Hepatocyte (in vitro differentiated cells): ENCODE results near the gene ZNF423. TPM values are rescaled to one million over a fixed set of nuclear protein-coding genes. Genes with fewer than 3 reads are reported as not detected.

Experiments used
- DNase-seq: peaks from one replicate; pipeline ENCODE4 v3.0.0-alpha.2; 2016; ENCODE audit warnings: low spot score
- H2AFZ ChIP-seq: fragments of 200-600 bp; sonication (generic); 2 replicates; pipeline ENCODE4 v1.6.0; 2016; ENCODE audit warnings: antibody characterized with exemption, mild to moderate bottlenecking
- H3K27ac ChIP-seq: fragments of 200-600 bp; sonication (generic); 2 replicates; pipeline ENCODE4 v1.5.1; 2016; ENCODE audit warnings: mild to moderate bottlenecking
- H3K27me3 ChIP-seq: fragments of 200-600 bp; sonication (generic); 2 replicates; pipeline ENCODE4 v1.6.1; 2016
- H3K36me3 ChIP-seq: fragments of 200-600 bp; sonication (generic); replicated peaks from 2 replicates; pipeline ENCODE4 v1.5.1; 2016; ENCODE audit warnings: low read depth; ENCODE audit not compliant: insufficient read depth
- H3K4me1 ChIP-seq: fragments of 200-600 bp; sonication (generic); 2 replicates; pipeline ENCODE4 v1.5.1; 2016; ENCODE audit warnings: mild to moderate bottlenecking, moderate library complexity; ENCODE audit not compliant: insufficient read depth
- H3K4me2 ChIP-seq: fragments of 200-600 bp; sonication (generic); 2 replicates; pipeline ENCODE4 v1.6.0; 2016
- H3K4me3 ChIP-seq: fragments of 200-600 bp; sonication (generic); 2 replicates; pipeline ENCODE4 v1.5.1; 2016; ENCODE audit warnings: mild to moderate bottlenecking
- H3K79me2 ChIP-seq: fragments of 200-600 bp; sonication (generic); 2 replicates; pipeline ENCODE4 v1.6.0; 2017; ENCODE audit warnings: mild to moderate bottlenecking
- H3K9me2 ChIP-seq: fragments of 200-600 bp; sonication (generic); replicated peaks from 2 replicates; pipeline ENCODE4 v1.6.0; 2017; ENCODE audit warnings: mild to moderate bottlenecking; ENCODE audit not compliant: insufficient read depth
- H3K9me3 ChIP-seq: fragments of 200-600 bp; sonication (generic); 2 replicates; pipeline ENCODE4 v1.5.1; 2016; ENCODE audit warnings: low read depth, mild to moderate bottlenecking
- H4K20me1 ChIP-seq: fragments of 200-600 bp; sonication (generic); 2 replicates; pipeline ENCODE4 v1.6.0; 2016; ENCODE audit warnings: mild to moderate bottlenecking; ENCODE audit not compliant: insufficient read depth, poor library complexity, severe bottlenecking
- CTCF ChIP-seq: fragments of 200-600 bp; sonication (generic); IDR thresholded peaks from 2 replicates; pipeline ENCODE4 v1.5.1; 2016; ENCODE audit warnings: antibody characterized with exemption, mild to moderate bottlenecking; ENCODE audit not compliant: poor library complexity
- EZH2 ChIP-seq: fragments of 200-600 bp; sonication (generic); IDR thresholded peaks from 2 replicates; pipeline ENCODE4 v1.6.1; 2016; ENCODE audit warnings: antibody characterized with exemption, mild to moderate bottlenecking, borderline replicate concordance
- EZH2phosphoT487 ChIP-seq: fragments of 200-600 bp; sonication (generic); IDR thresholded peaks from one replicate; pipeline ENCODE4 v1.6.1; 2018; ENCODE audit warnings: antibody characterized with exemption, mild to moderate bottlenecking, low read depth, moderate library complexity; ENCODE audit not compliant: unreplicated experiment, severe bottlenecking
- WGBS: methylation state at CpG from one replicate; pipeline ENCODE4 v1.1.6; 2016; ENCODE audit warnings: low lambda C conversion rate; ENCODE audit errors: missing lambda C conversion rate; 5-methylcytosine and 5-hydroxymethylcytosine counted together
- polyA plus RNA-seq: library from polyadenylated mRNA; unstranded; fragments of >200 nt; fragmentation: Nextera tagmentation; extraction: Ambion mirVana; gene quantifications from 2 replicates; pipeline ENCODE4 v1.2.1, GENCODE V29; 2016
- total RNA-seq: library from RNA; depleted of rRNA; stranded (reverse); fragments of >200 nt; gene quantifications from 2 replicates; pipeline ENCODE4 v1.2.3, GENCODE V29; 2014

ZNF423 gene
- total and polyA plus RNA-seq, 2 experiments from 2014 or later, result 9.6 to 11.8 TPM

GRCh38 chr16:49516382-49517036 is 339.4 kb downstream of the ZNF423 start:
- Histone ChIP-seq H3K79me2 (no peaks in the 10 kb centered on the region), H4K20me1 (no peaks in the 10 kb centered on the region), H3K9me3 (no peaks in the 10 kb centered on the region), H3K27ac (no peak overlapping the region), H3K4me3 (no peak overlapping the region), H2AFZ (no peak overlapping the region), H3K36me3 (no peaks in the 10 kb centered on the region), H3K27me3 (no peaks in the 10 kb centered on the region), H3K4me1 (no peaks in the 10 kb centered on the region), H3K9me2 (no peaks in the 10 kb centered on the region), H3K4me2 (no peak overlapping the region)
- WGBS, result 94% methylated on average over 8 of the region's 8 CpGs
- DNase-seq, result no peak
- TF ChIP-seq EZH2phosphoT487, result no peak
- TF ChIP-seq CTCF, result no peak
- TF ChIP-seq EZH2, result no peak

- TF ChIP-seq EZH2phosphoT487 (no peak), EZH2 (no peak), CTCF (no peak)
- H3K27me3 ChIP-seq, result no peaks in the 10 kb centered on the region
- H3K9me2 ChIP-seq, result no peaks in the 10 kb centered on the region
- no peak overlapping the region for H3K4me2 ChIP-seq
- no peak overlapping the region for H3K27ac ChIP-seq
- DNase-seq, result no peak
- H3K79me2 ChIP-seq, result no peaks in the 10 kb centered on the region
- no peaks in the 10 kb centered on the region for H3K4me1 ChIP-seq
- H3K4me3 ChIP-seq, result no peak overlapping the region
- H2AFZ ChIP-seq, result no peak overlapping the region
- 97% methylated on average over 12 of the region's 12 CpGs for WGBS
- H3K36me3 ChIP-seq, result no peaks in the 10 kb centered on the region
- no peaks in the 10 kb centered on the region for H4K20me1 ChIP-seq
- H3K9me3 ChIP-seq, result no peaks in the 10 kb centered on the region
Measured at GRCh38 chr16:49515861-49516260, 340.1 kb downstream of the ZNF423 start.

- H4K20me1 ChIP-seq, result no peaks in the 10 kb centered on the region
- no peak overlapping the region for H3K27ac ChIP-seq
- H3K9me3 ChIP-seq, result no peaks in the 10 kb centered on the region
- H3K4me1 ChIP-seq, result no peaks in the 10 kb centered on the region
- no peak overlapping the region for H3K4me2 ChIP-seq
- no peaks in the 10 kb centered on the region for H3K79me2 ChIP-seq
- no peak overlapping the region for H2AFZ ChIP-seq
- WGBS, result 91% methylated on average over 11 of the region's 11 CpGs
- H3K36me3 ChIP-seq, result no peaks in the 10 kb centered on the region
- no peaks in the 10 kb centered on the region for H3K9me2 ChIP-seq
- H3K4me3 ChIP-seq, result no peak overlapping the region
- no peaks in the 10 kb centered on the region for H3K27me3 ChIP-seq
- DNase-seq, result no peak
- no peak for TF ChIP-seq EZH2phosphoT487
- TF ChIP-seq CTCF, result no peak
- TF ChIP-seq EZH2, result no peak
Measured at GRCh38 chr16:49515016-49515565, 340.8 kb downstream of the ZNF423 start.
